ENCODE data around the gene CCNT1. TPM values are rescaled to one million over a fixed set of nuclear protein-coding genes. Genes with fewer than 3 reads are reported as not detected.
"Not testable (repeated sequence)": the region's sequence is repeated elsewhere in the genome, so short reads cannot be mapped to it uniquely, and the experiment has no call there.

Gene CCNT1
- total RNA-seq, 1 experiment from 2014 or later = 36.0 TPM

DNA sequence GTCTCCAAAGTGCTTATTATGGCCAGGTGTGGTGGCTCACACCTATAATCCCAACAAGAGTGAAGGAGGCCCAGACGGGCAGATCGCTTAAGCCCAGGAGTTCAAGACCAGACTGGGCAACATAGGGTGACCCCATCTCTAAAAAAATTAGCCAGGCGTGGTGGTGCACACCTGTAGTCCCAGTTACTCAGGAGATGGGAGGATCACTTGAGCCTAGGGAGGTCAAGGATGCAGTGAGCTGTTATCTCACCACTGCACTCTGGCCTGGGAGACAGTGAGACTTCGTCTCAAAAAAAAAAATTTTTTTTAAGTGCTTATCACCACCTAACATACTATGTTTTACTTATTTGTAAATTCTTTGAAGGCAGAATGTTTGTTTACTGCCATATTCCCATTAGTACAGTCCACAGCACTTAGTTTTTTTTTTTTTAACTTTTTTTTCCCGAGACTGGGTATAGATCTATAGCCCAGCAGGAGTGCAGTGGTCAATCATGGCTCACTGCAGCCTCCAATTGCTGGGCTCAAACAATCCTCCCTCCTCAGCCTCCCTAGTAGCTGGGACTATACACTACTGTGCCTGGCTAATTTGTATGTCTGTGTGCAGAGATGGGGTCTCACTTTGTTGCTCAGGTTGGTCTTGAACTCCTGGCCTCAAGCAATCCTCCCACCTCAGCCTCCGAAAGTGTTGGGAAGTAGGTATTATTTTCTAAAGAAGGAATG lies 29.7 kb downstream of the CCNT1 start:
- intact Hi-C loops (cut with micrococcal nuclease; ENCODE audit: unreplicated experiment) = no loop called here
- H3K27ac Mint-ChIP-seq (ENCODE audit: unreplicated experiment) = no peak overlapping the region
- no peaks in the 10 kb centered on the region for H3K9me3 Mint-ChIP-seq (ENCODE audit: low read depth, unreplicated experiment)
- TF ChIP-seq, protein P1, sequence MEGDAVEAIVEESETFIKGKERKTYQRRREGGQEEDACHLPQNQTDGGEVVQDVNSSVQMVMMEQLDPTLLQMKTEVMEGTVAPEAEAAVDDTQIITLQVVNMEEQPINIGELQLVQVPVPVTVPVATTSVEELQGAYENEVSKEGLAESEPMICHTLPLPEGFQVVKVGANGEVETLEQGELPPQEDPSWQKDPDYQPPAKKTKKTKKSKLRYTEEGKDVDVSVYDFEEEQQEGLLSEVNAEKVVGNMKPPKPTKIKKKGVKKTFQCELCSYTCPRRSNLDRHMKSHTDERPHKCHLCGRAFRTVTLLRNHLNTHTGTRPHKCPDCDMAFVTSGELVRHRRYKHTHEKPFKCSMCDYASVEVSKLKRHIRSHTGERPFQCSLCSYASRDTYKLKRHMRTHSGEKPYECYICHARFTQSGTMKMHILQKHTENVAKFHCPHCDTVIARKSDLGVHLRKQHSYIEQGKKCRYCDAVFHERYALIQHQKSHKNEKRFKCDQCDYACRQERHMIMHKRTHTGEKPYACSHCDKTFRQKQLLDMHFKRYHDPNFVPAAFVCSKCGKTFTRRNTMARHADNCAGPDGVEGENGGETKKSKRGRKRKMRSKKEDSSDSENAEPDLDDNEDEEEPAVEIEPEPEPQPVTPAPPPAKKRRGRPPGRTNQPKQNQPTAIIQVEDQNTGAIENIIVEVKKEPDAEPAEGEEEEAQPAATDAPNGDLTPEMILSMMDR (IDR thresholded peaks at IDR 0.05; ENCODE audit: unreplicated experiment) = no peak
- no peaks in the 10 kb centered on the region for H3K27me3 Mint-ChIP-seq (ENCODE audit: unreplicated experiment)
- H3K36me3 Mint-ChIP-seq (ENCODE audit: insufficient read depth, unreplicated experiment) = peaks cover 28% of the 10 kb centered on the region
- CTCF ChIA-PET = no interaction called here
- no peak overlapping the region for H3K4me3 Mint-ChIP-seq (ENCODE audit: low read depth, unreplicated experiment)
- DNase-seq = no peak
- peaks cover 8% of the 10 kb centered on the region for H3K4me1 Mint-ChIP-seq (ENCODE audit: low read depth, unreplicated experiment)
- no TSS peak for BruUV-seq (replicated peaks)

- intact Hi-C loops (cut with micrococcal nuclease; ENCODE audit: unreplicated experiment) = no loop called here
- Mint-ChIP-seq H3K36me3 (ENCODE audit: insufficient read depth, unreplicated experiment) (peaks cover 28% of the 10 kb centered on the region), H3K27me3 (ENCODE audit: unreplicated experiment) (no peaks in the 10 kb centered on the region), H3K9me3 (ENCODE audit: low read depth, unreplicated experiment) (no peaks in the 10 kb centered on the region), H3K4me3 (ENCODE audit: low read depth, unreplicated experiment) (no peak overlapping the region), H3K27ac (ENCODE audit: unreplicated experiment) (no peak overlapping the region), H3K4me1 (ENCODE audit: low read depth, unreplicated experiment) (peaks cover 4% of the 10 kb centered on the region)
- CTCF ChIA-PET = no interaction called here
- TF ChIP-seq, protein P1 (IDR thresholded peaks at IDR 0.05; ENCODE audit: unreplicated experiment) = no peak
- no peak for DNase-seq
- no TSS peak for BruUV-seq (replicated peaks)
These were observed 30.4 kb downstream of the CCNT1 start for GRCh38 chr12:48686037-48686595.

GRCh38 chr12:48683534-48683933 lies 33.0 kb downstream of the CCNT1 start:
- Mint-ChIP-seq H3K4me1 (ENCODE audit: low read depth, unreplicated experiment) (peaks cover 11% of the 10 kb centered on the region), H3K27ac (ENCODE audit: unreplicated experiment) (no peak overlapping the region), H3K36me3 (ENCODE audit: insufficient read depth, unreplicated experiment) (peaks cover 32% of the 10 kb centered on the region), H3K27me3 (ENCODE audit: unreplicated experiment) (no peaks in the 10 kb centered on the region), H3K9me3 (ENCODE audit: low read depth, unreplicated experiment) (no peaks in the 10 kb centered on the region), H3K4me3 (ENCODE audit: low read depth, unreplicated experiment) (no peak overlapping the region)
- TF ChIP-seq, protein P1 (IDR thresholded peaks at IDR 0.05; ENCODE audit: unreplicated experiment) = no peak
- CTCF ChIA-PET = no interaction called here
- no peak for DNase-seq
- intact Hi-C loops (cut with micrococcal nuclease; ENCODE audit: unreplicated experiment) = no loop called here
- no TSS peak for BruUV-seq (replicated peaks)

GRCh38 chr12:48682927-48683326 lies 33.6 kb downstream of the CCNT1 start:
- H3K27me3 Mint-ChIP-seq (ENCODE audit: unreplicated experiment) = no peaks in the 10 kb centered on the region
- peaks cover 30% of the 10 kb centered on the region for H3K36me3 Mint-ChIP-seq (ENCODE audit: insufficient read depth, unreplicated experiment)
- CTCF ChIA-PET = interaction anchor here (1.1 kb wide), 1 partner anchor 132 kb away, joined by 5 read pairs; no protein-coding TSS in a partner anchor
- H3K9me3 Mint-ChIP-seq (ENCODE audit: low read depth, unreplicated experiment) = no peaks in the 10 kb centered on the region
- no peak overlapping the region for H3K27ac Mint-ChIP-seq (ENCODE audit: unreplicated experiment)
- H3K4me3 Mint-ChIP-seq (ENCODE audit: low read depth, unreplicated experiment) = peak overlapping the region; percentile 88
- TF ChIP-seq, protein P1 (IDR thresholded peaks at IDR 0.05; ENCODE audit: unreplicated experiment) = no peak
- intact Hi-C loops (cut with micrococcal nuclease; ENCODE audit: unreplicated experiment) = no loop called here
- BruUV-seq (replicated peaks) = no TSS peak
- H3K4me1 Mint-ChIP-seq (ENCODE audit: low read depth, unreplicated experiment) = peaks cover 14% of the 10 kb centered on the region
- no peak for DNase-seq

DNA sequence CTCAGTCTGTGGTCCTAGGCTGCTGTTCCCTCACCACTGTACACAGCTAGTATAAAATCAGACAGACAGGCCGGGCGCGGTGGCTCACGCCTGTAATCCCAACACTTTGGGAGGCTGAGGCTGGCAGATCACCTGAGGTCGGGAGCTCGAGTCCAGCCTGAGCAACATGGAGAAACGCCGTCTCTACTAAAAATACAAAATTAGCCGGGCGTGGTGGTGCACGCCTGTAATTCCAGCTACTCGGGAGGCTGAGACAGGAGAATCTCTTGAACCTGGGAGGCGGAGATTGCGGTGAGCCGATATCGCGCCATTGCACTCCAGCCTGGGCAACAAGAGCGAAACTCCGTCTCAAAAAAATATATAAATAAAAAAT lies 34.0 kb downstream of the CCNT1 start:
- Mint-ChIP-seq H3K27ac (ENCODE audit: unreplicated experiment) (peak overlapping the region; percentile 86), H3K4me1 (ENCODE audit: low read depth, unreplicated experiment) (peaks cover 14% of the 10 kb centered on the region), H3K36me3 (ENCODE audit: insufficient read depth, unreplicated experiment) (peaks cover 30% of the 10 kb centered on the region), H3K4me3 (ENCODE audit: low read depth, unreplicated experiment) (peak overlapping the region; percentile 88)
- DNase-seq; BruUV-seq (replicated peaks); intact Hi-C loops (cut with micrococcal nuclease; ENCODE audit: unreplicated experiment); H3K9me3 Mint-ChIP-seq (ENCODE audit: low read depth, unreplicated experiment); H3K27me3 Mint-ChIP-seq (ENCODE audit: unreplicated experiment): not testable (repeated sequence)
- CTCF ChIA-PET = interaction anchor here (1.1 to 1.2 kb wide), 2 partner anchors 11 to 132 kb away, joined by 3 to 5 read pairs; no protein-coding TSS in a partner anchor

Data from Calu3 (cell line).